GM19452 (cell line): ENCODE data around the gene DYNC1I1.

Source experiments
- ATAC-seq: cut with Tn5 transposase; IDR thresholded peaks from one replicate; pipeline ENCODE4 v1.9.1; 2021; ENCODE audit not compliant: unreplicated experiment

Gene DYNC1I1

DNA sequence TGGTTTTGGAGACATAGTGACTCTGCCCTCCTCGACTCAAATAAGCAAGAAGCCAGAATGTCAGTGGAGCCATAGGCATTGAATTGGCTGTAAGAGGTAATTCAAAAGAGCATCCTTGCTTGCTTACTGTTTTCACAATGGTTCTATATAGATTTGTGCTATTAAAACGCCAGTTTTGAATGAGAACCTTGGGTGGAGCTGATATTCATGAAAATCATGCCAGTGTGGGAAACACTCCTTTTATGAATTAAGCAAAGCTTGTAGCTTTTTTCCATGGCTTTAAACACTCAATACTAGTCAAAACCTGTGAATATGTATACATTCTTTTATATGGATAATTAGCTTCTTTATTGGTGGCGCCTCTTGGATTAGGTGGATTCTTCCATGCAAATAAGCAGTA is 297.0 kb downstream of the DYNC1I1 start:
- no peak for ATAC-seq

DNA sequence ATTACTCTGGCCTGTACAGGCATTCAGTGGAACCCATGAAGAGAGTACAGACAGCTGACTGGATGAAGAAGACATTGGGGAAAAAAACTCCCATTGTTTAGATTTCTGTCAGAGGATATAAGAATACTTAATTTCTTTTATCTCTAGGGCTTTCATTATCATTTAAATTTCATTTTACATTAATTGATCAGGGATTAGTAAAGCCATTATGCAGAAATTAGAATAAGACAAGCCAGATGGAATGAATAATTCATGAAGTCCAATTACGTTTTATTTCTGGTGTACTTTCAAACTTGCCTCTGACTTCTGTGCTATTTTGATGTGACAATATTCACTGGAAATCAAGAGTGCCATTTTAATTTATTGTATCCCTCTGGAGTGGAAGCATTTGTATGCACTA is 302.5 kb downstream of the DYNC1I1 start:
- ATAC-seq: no peak

DNA sequence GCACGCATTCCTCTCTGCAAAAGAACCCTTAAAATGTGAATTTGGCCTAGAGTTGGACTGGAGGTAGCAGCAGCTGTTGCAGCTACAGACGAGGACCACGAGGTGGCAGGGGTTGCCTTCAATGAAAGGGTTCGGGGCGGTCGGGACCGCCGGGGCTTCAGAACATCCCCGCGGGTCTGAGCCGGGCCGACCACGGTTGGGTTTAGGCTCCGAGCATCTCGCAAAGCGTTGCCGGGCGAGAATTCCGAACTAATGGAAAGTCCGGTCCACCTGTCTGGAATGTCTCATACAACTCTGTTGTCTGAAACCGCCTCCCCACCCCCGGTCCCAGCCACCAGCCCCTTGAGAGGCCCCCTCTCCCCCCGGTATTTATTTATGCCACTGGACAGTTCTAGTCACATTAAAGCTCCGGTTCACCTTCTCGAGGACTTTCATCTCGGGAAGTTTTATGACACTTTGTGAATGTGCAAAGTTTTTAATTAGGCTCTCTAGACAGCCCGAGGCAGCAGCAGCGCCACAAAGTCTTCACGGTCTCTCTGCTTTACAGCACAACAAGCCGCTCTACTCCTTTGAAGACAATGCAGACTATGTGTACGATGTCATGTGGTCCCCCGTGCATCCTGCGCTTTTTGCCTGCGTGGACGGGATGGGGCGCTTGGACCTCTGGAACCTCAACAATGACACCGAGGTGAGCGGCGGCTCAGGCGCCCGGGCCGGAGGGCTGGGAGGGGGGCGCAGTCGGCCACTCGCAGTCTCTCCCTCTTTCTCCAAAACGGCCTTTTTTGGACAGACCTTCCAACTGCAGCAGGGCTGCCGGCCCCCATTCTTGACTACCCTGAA is 303.4 kb downstream of the DYNC1I1 start:
- peak; percentile 90 for ATAC-seq

DNA sequence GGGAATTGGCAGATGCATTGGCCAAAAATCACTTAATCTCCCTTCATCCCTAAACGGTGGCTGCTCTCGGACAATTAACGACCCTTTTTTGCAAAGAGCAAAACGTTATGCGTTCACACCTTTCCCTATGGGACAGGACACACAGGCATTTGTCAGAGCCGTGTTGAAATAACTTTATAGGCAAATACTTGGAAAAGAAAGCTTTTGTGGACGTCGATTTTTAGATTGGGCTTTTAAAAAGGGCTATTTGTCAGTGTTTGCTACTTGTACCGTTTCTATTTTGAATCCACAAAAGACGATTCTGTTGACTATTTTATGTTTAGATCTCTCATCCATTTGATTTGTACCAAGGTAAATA is 304.0 kb downstream of the DYNC1I1 start:
- ATAC-seq: no peak

DNA sequence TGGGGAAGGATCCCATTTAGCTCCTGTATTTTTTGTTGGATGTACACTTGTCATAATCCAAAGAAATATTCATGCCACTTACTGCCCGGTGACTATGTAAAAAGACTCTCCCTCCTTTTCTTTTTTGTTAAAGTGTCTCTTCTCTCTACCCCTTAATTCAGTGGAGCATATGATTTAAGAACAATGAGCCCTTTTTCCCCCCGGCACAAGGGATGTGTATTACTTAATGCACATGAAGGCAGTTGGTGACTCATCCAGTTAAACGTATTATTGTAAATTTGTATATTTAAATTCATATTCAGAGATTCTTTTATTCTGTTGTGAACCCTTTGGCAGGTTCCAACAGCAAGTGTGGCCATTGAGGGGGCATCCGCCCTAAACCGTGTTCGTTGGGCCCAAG is 307.7 kb downstream of the DYNC1I1 start:
- no peak for ATAC-seq

DNA sequence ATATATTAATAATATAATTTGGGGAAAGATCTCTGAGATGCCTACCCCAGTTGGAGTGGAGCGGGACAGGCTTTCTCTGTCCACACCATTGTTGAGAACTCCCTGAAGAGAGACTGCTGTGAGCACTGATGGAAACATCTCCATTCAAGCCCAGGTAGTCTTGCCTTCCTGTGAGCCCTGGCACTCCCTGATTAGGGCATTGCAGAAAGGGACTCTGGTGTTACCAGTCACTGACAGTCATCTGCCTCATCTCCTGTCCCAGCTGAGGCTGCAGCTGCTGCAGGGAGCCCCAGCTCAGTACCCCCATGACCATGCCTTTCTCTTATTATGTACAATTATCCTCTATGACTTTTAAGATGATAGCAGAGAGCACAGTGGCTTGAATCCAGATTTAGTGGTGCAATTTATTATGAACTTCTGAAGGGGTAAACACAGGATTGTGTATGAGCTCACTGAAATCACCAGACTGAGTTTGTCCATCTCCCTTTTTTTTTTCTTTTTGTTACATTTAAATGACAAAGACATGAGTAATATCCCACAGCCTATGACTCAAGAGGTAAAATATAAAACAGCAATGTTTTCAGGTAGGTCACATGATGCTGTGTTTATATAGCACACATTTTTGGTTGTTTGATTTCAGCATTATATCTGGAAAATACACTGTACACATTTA is 312.7 kb downstream of the DYNC1I1 start:
- ATAC-seq: no peak

DNA sequence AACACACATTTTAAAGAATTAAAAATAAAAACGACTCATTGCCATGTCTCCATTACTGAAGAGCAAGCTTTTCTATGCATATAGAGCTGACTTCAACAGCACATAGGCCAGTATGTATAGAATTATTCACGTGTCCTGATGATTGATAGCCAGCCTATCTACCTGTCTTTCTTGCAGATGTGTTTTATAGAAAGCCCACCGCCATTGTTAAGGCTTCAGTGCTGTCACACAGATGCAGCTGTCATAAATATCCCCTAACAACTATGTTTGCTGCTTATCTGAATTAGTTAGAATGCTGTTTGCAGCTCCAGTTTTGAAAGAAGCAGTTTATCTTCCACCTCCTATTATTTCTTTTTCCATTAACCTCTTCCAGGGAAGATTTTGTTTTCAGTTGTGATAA is 313.6 kb downstream of the DYNC1I1 start:
- no peak for ATAC-seq

DNA sequence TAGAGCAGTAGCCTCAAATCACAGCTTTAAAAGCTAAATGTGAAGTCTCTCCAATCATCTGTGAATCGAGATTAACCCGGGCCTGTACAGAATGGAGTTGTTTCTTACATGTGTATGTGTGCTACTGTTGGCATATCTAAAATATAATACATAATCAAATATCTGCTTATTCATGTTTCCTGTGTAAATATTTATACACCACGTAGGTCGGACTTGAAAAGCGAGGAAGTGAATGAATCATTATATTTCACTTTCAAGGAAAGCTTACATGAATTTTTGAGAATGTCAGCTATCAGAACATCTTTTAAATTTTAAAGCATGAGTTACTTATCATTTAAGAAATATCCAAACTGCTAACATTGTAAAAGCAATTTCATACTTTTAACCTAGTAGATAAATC is 316.2 kb downstream of the DYNC1I1 start:
- ATAC-seq: no peak

DNA sequence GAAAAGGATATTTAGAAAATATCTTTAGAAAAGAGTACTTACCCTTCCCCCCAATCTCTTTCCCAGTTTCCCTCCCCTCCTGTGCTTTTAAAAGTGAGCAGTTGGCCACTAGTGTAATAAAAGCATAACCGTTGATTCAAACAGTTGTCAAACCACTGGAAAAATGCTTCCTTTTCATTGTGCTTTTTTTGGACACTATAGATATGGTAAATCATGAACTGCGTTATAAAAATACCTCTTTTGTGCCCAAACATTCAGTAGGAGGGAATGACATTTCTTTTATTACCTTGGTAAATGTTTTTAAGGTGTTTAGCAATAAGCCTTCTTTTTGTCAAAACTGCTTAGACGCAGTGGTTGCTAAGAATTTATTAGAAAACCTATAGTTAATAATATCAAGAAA is 317.2 kb downstream of the DYNC1I1 start:
- no peak for ATAC-seq

DNA sequence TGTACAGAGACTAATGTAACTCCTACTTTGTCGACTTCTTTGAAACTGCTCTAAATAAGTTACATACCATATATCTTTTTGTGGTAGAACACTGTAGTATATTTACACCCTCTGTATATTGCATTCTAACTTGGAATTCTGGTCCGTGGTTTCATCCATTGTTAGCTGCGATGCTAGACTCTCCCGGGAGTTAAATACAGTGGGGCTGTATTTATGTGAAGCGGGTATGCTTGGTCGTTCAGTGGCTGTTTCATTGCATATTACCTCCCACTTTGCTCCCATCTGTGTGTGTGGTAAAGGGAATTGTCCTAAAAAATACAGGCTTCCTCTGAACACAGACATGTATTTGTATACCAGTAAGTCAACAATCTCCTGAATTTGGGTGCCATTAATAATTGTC is 318.4 kb downstream of the DYNC1I1 start:
- no peak for ATAC-seq

DNA sequence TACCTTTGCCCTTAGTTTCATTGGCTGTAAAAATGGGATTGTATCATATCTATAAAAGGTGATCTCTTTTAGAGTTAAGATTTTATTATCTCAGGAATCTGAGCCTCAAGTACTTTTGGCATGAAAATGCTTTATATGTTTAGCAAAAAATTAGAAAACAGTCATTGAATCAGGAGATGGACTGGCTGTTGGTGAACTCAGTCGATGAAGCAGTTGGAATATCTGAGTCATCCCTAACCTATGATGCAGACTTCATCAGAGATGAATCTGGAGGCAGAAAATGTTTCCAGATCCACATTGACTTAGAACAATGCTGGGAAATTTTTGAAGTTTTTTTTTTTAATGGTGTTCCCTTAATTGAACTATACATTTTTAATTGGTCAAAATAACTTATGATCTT is 321.1 kb downstream of the DYNC1I1 start:
- no peak for ATAC-seq

DNA sequence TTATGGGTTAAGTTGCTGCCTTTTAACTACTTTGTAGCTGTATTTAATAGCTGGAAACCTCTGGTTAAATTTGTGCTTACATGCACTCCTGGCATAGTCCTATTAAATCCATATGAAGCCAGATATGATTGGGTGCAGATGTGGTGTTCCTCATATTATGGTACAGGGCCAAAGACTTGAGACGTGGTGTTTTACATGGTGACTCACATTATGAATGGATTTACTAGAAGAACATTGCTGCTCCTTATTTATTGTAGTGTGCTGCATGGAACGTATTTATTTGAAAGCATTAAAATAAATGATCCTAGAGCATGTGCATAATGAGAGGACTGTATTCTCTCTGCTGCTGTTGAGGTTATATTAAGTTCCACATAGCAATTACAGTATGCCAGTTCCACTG is 325.5 kb downstream of the DYNC1I1 start:
- no peak for ATAC-seq

DNA sequence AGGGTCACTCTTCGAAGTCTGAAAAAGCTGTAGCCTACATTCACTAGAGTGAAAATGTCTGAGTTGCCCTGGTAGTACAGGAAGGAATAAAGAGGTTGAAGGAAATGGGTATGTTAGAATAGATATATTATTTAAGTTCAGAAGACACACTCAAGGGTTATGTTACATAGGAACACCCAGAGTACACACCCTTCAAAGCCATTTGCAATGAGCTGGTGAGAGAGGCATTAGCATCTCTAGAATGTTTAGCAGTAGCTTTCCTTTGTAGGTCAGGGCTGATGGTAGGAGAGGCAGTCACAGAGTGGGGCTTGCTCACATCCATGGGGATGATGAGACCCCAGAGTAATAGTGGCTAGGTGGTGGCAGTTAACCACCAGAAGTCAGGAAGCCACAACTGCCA is 328.4 kb downstream of the DYNC1I1 start:
- no peak for ATAC-seq

DNA sequence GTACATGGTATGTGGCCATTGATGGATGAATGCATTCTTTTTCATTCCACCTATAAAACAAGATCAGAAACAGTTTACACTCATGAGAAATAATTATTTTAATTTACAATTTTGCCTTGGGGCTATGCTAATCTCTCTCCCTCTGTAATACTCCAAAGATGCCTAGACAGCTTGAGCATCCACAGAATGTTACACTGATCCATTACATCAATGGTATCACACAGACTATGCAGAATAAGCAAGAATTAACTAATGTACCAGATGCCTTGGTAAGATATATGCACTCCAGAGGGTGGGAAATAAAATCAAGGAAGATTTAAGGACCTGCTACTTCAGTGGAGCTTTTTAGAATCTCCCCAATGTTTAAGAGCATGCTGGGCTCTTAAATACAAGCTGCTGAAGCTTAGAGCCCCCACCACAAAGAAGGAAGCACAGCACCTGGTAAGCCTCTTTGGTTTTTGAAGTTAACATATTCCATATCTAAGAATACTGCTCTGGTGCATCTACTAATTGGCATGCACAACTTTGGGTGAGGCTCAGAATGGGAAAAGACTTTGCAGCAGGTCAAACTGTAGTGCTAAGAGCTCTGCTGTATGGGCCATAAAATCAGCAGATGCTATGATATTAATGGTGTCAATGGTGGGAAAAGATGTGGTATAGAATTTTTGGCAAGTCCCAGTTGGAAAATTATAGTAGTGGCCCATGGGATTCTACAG is 329.9 kb downstream of the DYNC1I1 start:
- ATAC-seq: no peak

DNA sequence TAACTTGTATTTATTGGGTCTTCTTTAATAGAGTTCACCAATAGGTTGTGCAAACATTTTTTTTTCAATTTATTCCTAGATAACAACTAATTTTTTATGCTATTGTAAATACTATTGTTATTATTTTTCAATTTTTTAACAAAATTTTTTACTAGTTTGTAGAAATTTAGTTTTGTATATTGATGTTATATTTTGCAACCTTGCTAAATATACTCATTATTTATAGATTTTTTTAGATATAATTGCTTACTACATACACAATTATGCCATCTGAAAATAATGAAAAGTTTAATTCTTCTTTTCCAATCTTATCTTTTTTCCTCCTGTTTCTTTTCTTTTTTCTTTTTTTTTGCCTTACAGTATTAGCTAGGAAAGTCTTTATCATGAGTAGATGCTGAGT is 332.6 kb downstream of the DYNC1I1 start:
- ATAC-seq: no peak

DNA sequence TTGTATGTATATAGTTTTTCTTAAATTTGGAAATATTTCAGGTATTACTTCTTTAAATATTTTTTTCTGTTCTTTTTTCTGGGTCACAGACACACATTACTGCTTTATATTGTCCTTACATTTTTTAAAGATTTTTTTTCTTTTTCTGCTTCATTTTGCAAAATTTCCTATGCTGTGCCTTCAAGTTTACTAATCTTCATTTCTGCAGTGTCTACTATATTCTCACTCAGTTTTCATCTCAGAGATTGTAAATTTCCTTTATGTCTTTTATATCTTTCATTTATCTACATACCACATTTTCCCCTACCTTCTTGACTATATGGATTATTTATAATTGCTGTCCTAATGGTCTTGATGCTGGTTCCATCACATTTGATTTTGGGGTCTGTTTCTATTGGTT is 339.1 kb downstream of the DYNC1I1 start:
- no peak for ATAC-seq

DNA sequence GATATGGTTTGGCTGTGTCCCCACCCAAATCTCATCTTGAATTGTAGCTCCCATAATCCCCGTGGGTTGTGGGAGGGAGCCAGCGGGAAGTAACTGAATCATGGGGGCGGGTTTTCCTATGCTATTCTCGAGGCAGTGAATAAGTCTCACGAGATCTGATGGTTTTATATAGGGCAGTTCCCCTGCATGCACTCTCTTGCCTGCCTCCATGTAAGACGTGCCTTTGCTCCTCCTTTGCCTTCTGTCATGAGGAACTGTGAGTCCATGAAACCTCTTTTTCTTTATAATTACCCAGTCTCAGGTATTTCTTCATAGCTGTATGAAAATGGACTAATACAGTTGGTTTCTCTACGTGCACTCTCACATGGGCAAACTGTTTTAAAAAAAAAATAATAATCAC is 341.8 kb downstream of the DYNC1I1 start:
- no peak for ATAC-seq

DNA sequence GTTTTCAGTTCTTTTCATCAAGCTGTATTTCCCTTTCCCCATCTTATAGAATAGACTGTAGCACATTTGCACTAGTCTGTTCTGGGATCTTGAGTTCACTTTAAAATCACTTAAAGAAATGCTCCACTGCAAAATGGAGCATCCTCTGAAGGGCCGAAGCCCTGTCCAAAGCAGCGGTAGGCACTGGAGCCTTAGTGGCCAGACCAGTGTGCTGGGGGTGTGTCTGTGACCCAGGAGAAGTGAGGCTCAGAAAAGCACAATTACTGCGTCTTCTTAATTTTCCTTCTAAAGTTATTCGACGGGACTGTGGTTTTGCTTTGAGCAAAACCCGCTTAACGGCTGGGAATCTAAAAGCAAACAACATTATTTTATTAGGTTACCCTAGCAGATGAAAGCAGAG is 343.8 kb downstream of the DYNC1I1 start:
- ATAC-seq: no peak

DNA sequence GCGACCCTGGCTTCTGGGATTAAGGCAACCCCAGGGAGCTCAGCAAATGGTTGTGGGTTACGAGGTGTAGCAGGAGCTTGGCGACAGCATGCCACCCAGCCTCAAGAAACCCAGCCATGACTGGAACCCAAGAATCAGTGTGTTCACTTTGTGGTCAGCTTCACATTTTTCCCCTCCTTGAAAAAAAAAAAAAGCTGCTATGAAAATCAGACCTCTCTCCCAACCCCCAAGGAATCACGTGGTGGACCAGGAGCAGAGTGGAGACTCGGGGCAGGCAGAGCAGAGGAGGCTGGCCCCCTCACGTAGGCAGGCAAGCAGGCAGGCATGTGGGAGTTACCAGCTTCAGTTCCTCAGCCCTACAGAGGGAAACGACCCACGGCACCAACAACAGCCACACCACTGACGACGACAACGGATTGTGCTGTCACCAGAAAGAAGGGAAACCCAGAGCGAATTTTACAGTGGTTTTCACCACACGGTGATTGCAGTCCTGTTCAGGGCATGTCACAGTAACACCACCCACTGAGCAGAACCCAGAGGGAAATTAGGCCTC is 346.2 kb downstream of the DYNC1I1 start:
- ATAC-seq: no peak

DNA sequence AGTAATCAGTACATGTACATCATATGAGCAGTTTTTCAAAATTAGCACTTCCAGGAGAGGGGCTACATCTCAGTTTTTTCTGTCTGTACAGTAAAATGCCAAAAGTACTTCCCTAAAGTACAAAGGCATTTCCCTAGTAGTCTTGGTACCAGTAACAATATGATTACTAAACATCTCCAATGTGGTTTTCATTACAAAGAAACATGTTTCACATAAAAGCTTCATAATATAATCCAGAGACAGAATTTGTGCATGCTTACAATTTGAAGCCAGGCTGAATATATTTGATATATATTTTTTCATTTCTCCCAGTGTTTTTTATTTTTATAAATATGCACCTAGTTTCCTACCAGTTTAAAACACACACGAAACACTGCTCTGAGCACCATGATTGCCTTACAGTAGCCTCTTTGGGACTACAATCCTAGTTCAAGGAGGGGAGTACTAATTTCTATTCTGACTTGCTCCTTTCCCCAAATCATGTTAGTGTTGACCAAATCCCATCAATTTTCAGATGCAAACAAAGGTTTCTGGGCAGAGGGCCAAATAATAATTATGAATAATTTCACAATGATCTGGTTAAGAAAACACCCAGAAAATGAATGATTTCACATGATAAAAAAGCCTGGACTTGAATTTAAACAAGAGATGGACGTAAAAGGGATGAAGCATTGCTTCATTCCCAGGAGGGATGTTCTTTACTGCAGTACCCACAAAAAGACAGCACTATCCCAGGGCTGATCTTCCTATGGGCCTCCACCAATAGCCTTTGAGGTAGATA is 348.3 kb downstream of the DYNC1I1 start:
- ATAC-seq: no peak

DNA sequence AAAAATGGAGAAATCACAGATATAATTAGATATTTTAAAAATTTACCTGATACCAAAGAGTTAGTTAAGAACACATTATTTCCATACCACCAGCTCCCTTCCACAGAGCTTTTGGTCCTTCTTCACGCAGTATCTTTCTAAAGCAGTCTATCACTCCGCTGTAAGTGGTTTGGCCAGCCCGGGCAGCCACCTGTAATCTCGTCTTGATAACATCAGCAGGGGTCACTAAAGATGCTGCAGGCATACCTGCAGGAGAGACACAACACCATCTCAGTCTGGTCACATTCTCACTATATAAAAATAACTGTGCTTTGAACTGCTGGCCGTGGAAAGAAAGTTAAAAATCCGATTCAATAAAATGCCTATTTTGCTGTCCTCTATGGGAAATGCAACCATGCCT is 349.4 kb downstream of the DYNC1I1 start:
- no peak for ATAC-seq
